Mesothelial cell of epicardium (in vitro differentiated cells): Measurements from ENCODE around the gene MCCC1. TPM values are rescaled to one million over a fixed set of nuclear protein-coding genes. Genes with fewer than 3 reads are reported as not detected.

Source experiments
- DNase-seq, 2 experiments: peaks; one replicate each; pipeline ENCODE4 v3.0.0; 2021; ENCODE audit warnings: low spot score in 2 of 2; ENCODE audit not compliant: unreplicated experiment in 2 of 2
- H3K27ac Mint-ChIP-seq: 2 replicates; pipeline ENCODE4 v1.8.0; 2021; ENCODE audit warnings: mixed read lengths
- H3K27me3 Mint-ChIP-seq: 2 replicates; pipeline ENCODE4 v1.8.0; 2021; ENCODE audit warnings: low read depth, mixed read lengths
- H3K36me3 Mint-ChIP-seq: 2 replicates; pipeline ENCODE4 v1.8.0; 2021; ENCODE audit warnings: mixed read lengths
- H3K4me1 Mint-ChIP-seq: 2 replicates; pipeline ENCODE4 v1.8.0; 2021; ENCODE audit warnings: mixed read lengths
- H3K4me3 Mint-ChIP-seq: 2 replicates; pipeline ENCODE4 v1.8.0; 2021; ENCODE audit warnings: mild to moderate bottlenecking, moderate library complexity, mixed read lengths
- H3K9me3 Mint-ChIP-seq: 2 replicates; pipeline ENCODE4 v1.8.0; 2021; ENCODE audit warnings: mixed read lengths
- total RNA-seq: library from RNA; stranded (reverse); gene quantifications from 3 replicates; pipeline ENCODE4 v1.2.1, GENCODE V29; 2021
- TF ChIP-seq, protein P1 (sequence below): fragments of 200-600 bp; sonication (generic); IDR thresholded peaks from one replicate; pipeline ENCODE4 v1.5.0; 2021; ENCODE audit warnings: antibody characterized with exemption; ENCODE audit not compliant: unreplicated experiment

MCCC1 gene
- total RNA-seq, 1 donor from 2014 or later, result 37.3 TPM

DNA sequence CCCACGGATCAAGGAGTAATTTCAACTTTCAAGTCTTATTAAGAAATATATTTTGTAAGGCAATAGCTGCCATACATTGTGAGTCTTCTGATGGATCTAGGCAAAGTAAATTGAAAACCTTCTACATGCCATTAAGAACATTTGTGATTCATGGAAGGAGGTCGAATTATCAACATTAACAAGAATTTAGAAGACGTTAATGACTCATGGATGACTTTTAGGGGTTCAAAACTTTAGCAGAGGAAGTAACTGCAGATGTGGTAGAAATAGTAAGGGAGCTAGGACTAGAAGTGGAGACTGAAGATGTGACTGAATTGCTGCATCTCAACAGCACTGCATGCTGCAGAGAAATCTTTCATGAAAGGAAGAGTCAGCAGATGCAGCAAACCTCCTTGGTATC lies 70.9 kb downstream of the MCCC1 start:
- DNase-seq, result no peak
- no peak overlapping the region for H3K4me3 Mint-ChIP-seq
- H3K4me1 Mint-ChIP-seq, result peaks cover 2% of the 10 kb centered on the region
- no peak overlapping the region for H3K27ac Mint-ChIP-seq
- H3K27me3 Mint-ChIP-seq, result no peaks in the 10 kb centered on the region
- peaks cover 49% of the 10 kb centered on the region for H3K36me3 Mint-ChIP-seq
- TF ChIP-seq, protein P1, sequence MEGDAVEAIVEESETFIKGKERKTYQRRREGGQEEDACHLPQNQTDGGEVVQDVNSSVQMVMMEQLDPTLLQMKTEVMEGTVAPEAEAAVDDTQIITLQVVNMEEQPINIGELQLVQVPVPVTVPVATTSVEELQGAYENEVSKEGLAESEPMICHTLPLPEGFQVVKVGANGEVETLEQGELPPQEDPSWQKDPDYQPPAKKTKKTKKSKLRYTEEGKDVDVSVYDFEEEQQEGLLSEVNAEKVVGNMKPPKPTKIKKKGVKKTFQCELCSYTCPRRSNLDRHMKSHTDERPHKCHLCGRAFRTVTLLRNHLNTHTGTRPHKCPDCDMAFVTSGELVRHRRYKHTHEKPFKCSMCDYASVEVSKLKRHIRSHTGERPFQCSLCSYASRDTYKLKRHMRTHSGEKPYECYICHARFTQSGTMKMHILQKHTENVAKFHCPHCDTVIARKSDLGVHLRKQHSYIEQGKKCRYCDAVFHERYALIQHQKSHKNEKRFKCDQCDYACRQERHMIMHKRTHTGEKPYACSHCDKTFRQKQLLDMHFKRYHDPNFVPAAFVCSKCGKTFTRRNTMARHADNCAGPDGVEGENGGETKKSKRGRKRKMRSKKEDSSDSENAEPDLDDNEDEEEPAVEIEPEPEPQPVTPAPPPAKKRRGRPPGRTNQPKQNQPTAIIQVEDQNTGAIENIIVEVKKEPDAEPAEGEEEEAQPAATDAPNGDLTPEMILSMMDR, result no peak
- H3K9me3 Mint-ChIP-seq, result peaks cover 26% of the 10 kb centered on the region

DNA sequence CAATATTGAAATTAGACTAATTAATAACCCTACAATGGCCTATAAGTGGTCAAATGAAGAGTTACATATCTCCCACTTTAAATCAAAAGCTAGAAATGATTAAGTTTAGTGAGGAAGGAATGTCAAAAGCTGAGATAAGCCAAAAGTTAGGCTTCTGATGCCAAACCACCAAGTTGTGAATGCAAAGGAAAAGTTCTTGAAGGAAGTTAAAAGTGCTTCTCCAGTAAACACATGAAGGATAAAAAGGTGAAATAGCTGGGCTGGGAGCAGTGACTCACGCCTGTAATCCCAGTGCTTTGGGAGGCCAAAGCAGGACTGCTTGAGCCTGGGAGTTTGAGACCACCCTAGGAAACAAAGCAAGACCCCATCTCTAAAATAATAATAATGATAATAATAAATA lies 72.0 kb downstream of the MCCC1 start:
- TF ChIP-seq, protein P1, result no peak
- Mint-ChIP-seq H3K9me3 (peaks cover 26% of the 10 kb centered on the region), H3K27ac (no peak overlapping the region), H3K36me3 (peaks cover 51% of the 10 kb centered on the region), H3K4me3 (no peak overlapping the region), H3K4me1 (no peaks in the 10 kb centered on the region), H3K27me3 (no peaks in the 10 kb centered on the region)
- no peak for DNase-seq

DNA sequence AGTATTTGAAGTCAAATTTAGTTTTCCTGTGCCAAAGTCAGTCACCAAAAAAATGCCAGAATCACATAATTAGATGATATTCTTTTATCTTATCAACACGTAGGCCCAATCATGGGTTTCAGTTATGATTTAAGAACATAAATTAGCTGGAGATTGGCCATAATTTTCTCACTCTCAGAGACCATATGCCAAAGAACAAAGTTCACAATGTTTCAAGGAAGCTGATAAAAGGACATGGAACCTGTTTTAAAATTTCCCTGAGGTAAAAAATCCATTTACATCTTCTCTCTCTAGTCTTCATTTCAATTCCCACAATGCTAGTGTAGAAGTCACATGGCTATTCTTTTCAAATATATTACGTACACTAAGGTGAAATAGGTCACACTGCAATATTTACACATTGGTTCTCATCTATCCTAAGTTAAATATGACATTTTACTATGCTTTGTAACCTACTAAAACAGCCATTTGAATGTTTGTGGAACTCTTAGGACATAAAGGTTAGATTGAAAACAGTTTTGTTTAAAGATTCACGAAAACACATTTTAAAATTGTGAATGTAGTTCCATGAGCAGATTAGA lies 76.3 kb downstream of the MCCC1 start:
- Mint-ChIP-seq H3K9me3 (peaks cover 7% of the 10 kb centered on the region), H3K27ac (no peak overlapping the region), H3K27me3 (no peaks in the 10 kb centered on the region), H3K4me3 (no peak overlapping the region), H3K4me1 (no peaks in the 10 kb centered on the region), H3K36me3 (peaks cover 45% of the 10 kb centered on the region)
- TF ChIP-seq, protein P1, result no peak
- DNase-seq, result no peak

DNA sequence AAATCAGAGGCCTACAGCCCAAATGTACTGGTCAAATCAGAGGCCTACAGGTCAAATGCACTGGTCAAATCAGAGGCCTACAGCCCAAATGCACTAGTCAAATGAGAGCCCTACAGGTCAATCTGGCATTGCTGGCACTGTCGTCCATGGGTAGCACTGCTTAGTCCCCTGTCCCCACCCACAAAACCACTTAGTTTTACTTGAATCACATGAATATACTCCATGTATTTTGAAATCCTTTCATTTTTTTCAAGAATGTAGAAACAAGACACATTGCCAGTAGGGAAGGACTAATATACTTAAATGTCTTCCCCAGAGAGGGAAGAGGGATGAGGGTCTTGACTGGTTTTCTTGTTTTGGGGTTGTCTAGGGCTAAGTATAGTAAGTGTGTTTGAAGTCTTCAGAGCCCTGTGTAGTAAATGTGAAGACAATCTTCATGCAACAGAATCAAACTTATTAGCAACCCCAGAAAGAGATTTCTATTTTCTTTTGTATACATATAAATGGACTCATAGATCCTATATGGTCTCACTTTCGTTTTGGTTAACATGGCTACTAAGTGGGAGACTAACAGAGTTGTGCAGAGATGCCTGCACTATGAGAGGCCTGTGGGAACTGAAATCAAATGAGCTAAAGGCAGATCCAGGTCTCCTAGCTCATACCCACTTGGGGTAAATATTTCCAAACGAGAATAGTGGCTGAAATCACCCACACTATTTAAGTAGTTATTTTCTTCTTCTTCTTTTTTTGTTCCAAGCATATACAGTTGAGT lies 80.7 kb downstream of the MCCC1 start:
- no peaks in the 10 kb centered on the region for H3K4me1 Mint-ChIP-seq
- H3K9me3 Mint-ChIP-seq, result no peaks in the 10 kb centered on the region
- no peaks in the 10 kb centered on the region for H3K27me3 Mint-ChIP-seq
- no peak overlapping the region for H3K4me3 Mint-ChIP-seq
- no peak overlapping the region for H3K27ac Mint-ChIP-seq
- no peak for DNase-seq
- TF ChIP-seq, protein P1, result no peak
- H3K36me3 Mint-ChIP-seq, result peaks cover 45% of the 10 kb centered on the region

DNA sequence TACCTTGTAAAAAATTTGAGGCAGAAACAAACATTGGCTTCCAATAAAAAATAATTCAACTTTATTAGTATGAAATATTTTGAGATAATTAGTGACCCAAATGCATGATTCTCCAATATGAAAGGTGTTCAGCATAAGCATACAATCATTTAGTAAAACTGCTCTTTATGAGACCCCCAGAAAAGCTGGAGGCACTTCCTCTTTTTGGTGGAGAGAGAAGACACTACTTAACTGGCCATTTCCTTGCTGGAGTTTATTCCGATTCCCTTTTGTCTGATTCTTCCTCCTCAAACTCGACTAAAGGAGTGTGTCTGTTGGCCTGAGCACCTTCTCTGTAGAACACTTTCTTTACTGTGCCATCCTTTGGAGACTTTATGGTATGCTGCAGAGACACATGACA lies 84.1 kb downstream of the MCCC1 start:
- Mint-ChIP-seq H3K9me3 (no peaks in the 10 kb centered on the region), H3K27me3 (no peaks in the 10 kb centered on the region), H3K4me3 (no peak overlapping the region), H3K4me1 (no peaks in the 10 kb centered on the region), H3K27ac (no peak overlapping the region), H3K36me3 (peaks cover 34% of the 10 kb centered on the region)
- DNase-seq, result no peak
- TF ChIP-seq, protein P1, result no peak
